Glomerular endothelial cell (primary cell): ENCODE data around the gene LYPD6. TPM values are rescaled to one million over a fixed set of nuclear protein-coding genes. Genes with fewer than 3 reads are reported as not detected.

Experiments used
- DNase-seq: peaks from one replicate; pipeline ENCODE4 v3.0.0-alpha.2; 2011; ENCODE audit warnings: low read depth, low spot score; ENCODE audit errors: extremely low read depth
- total RNA-seq: library from RNA; depleted of rRNA; stranded (reverse); fragments of >200 nt; gene quantifications from 2 replicates; pipeline ENCODE4 v1.2.3, GENCODE V29; 2015

The LYPD6 gene
- total RNA-seq, 1 donor from 2014 or later = 1.1 TPM

DNA sequence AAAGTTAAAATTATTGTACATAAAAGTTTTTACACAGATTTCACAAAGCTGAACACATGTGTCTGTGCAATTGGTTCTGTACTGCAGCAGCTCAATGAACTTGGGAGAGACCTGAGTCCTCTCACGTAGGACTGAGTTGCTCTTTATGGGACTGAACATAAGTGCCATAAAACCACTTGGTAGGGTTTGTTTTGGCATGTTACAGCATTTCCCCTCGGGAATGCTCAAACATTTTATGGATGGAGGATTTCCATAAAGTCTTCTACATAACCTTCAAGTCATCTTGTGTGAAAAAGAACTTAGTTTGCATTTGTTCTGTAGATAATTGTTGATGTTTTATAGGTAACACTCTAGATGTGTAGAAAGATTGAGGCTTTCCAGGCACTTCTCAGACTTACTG lies 15.9 kb downstream of the LYPD6 start:
- no peak for DNase-seq

DNA sequence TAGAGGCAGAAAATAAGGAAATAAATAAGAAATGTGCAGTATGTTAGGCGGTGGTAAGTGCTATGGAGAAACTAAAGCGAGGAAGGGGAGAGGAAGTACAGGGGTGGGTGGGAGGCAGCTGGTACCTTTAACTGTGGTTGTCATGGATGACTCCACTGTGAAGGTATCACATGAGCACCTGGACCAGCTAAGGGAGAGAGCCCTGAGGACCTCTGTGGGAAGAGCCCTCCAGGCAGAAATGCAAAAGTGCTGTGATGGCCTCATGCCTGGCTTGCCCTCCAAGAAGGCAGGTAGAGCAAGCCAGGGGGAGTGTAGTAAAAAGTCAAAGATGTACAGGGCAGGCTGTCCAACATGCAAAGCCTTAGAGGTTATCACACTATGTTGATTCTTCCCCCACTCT lies 17.9 kb downstream of the LYPD6 start:
- no peak for DNase-seq

DNA sequence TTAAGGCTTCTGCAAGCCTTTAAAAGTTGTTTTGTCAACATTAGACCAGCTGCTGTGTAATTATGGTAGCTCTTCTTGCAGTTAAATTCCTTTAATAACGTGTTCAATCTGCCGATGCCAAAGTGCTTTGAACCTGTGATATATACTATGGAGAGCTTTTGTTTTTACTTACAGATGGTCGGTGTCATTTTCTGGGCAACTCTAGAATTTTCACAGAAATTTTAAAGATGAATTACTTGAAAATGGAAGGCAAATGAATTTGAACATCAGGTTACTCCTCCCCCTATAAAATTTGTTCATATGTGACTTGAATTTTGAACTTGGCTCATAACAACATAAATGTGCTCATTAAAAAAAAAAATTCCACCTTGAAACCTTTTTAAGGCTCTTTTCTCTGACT lies 23.0 kb downstream of the LYPD6 start:
- DNase-seq = no peak

DNA sequence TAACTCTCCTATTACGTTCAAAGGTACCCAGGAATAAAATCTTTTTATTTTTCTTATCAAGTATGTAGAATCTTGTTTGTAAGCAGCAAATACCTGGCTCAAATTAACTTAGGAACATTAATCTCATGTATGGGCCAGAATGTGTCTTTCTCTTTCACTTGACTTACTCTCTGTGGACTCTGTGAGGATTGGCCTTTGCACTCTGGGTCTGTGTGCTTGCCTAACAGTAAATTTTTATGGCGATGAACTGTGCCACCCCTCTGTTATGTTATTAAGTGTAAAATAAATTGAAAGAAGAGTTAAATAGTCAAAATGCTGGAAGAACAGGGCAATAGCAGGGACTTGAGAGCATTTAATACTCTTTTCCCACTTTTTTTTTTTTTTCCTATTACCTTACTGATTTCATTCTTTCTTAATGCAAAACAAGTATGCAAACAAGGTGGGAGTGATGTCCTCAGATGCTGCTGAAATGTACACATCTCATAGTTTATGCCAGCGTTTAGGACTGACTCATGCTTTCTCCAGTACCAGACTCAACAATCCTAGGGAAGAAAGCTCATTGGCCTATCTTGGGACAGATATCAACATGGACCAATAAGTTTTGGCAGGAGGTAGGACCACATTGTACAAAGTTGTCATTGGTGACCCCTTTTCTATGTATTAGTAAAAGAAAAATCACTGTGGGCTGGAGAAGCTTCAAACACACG lies 25.5 kb downstream of the LYPD6 start:
- DNase-seq = no peak

DNA sequence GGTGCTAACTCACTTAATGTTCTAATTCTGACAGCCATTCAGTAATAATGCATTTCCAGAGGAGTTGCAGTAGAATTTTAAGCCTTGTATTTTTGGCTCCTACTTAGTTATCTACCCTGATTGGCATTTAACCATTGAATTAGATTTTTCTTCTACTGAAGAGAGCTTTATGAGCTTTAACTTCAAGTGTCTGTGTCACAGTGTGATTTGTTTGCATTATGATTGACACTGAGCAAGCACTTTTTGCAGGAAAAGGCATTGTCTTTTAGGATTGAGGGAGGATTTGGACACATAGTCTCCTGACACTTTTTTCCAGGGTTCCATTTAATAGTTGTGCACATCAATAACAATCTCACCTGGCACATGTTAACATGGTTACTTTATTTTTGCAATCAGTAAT lies 26.7 kb downstream of the LYPD6 start:
- DNase-seq = no peak

DNA sequence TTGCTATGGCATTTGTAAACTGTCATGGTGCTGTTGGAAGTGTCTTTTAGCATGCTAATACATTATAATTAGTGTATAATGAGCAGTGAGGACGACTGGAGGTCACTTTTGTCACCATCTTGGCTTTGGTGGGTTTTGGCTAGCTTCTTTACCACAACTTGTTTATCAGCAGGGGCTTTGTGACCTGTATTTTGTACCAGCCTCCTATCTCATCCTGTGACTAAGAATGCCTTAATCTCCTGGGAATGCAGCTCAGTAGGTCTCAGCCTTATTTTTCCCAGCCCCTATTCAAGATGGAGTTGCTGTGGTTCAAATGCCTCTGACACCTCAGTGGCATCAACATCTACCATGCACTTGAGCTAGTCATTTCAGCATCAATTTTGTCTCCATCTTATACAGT lies 29.7 kb downstream of the LYPD6 start:
- no peak for DNase-seq

DNA sequence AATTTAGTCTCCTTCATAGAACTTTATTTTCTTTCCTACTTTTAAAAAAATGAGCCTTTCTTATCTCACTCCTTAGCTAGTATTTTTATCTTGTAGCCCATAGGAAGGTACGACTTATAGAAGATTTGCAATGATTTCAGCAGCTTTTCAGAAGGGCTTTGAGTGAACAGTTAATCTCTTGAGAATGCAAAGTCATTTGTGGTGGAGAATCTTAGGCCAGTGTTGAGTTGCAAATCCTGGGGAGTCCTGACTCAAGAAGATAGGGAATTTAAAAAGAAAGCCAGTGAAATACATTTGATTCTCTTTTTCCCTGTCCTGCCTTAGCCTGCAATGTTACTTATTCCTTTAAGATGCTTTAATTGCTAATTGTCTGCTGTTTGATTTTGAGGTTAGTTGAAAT lies 33.6 kb downstream of the LYPD6 start:
- DNase-seq = no peak

DNA sequence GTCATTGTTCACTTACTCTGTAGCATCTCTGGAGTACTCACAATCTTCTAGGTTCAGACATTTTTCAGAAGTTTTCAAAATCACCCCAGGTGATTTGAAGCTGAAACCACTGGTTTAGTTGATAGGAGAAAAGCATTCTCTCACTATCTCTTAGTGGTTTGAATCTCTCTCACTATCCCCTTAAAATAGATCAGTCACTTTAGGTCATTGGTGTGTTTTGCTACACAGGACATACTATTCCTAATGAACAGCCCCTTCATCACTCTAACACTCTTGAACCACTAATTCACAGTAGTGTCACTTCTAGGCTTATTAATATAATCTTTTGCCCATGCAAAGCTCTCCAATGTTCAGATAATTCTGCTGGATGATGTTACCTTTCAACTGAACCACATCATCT lies 34.5 kb downstream of the LYPD6 start:
- no peak for DNase-seq

DNA sequence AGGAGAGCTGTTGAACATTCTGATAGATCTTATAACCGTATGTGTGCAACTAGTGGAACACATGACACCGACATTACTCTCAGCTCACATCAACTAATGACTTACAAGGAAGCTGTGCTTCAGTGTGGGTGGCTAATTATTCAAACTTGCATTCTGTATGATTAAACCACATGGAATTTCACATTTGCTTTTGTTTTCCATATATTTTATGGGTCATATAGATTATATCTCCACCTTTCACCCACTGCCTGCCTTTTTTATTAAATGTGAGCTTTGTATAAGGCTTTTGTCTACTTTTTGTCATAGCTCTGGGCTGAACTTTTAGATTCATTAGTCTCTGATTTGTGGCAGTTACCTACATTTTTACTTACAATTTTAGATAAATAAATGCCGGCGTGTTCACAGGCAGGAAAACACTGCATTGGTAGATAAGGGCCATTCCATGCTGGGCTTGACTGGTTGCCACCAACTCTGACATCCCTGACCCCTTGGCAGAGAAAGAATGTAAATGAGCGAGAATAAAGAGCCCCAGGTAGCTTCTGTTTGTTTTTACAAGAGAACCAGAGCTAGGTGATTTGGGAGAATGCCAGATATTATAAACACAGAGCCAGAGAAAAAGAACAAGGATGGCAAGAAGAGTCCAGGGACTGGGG lies 35.7 kb downstream of the LYPD6 start:
- DNase-seq = peak; percentile 41

DNA sequence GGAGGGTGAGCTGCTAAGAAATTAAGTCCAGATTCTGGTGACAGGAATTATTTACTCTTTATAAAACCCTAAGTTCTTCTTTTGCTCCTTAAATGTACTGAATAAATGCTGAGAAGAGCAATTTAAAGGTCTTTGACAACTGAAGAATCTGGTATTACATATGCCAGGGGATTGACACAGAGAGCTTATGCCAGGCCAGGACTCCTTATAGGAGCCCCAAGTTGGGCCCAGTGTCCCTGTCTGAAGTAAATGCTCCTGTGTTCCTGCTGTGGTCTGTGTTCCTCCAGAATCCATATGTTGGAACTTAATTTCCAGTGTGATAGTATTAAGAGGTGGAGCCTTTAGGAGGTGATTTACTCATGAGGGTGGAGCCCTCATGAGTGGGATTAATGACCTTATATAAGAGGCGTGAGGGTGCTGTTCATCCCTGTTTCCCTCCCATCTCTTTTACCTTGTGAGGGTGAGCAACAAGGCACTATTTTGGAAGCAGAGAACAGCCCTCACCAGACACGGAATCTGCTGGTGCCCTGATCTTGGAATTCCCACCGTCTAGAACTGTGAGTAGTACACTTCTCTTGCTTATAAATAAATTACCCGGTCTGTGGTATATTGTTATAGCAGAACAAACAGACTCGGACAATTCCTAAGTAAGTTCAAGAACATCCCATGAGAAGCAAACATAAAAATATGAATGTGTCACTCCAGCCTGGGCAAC lies 39.8 kb downstream of the LYPD6 start:
- DNase-seq = no peak

DNA sequence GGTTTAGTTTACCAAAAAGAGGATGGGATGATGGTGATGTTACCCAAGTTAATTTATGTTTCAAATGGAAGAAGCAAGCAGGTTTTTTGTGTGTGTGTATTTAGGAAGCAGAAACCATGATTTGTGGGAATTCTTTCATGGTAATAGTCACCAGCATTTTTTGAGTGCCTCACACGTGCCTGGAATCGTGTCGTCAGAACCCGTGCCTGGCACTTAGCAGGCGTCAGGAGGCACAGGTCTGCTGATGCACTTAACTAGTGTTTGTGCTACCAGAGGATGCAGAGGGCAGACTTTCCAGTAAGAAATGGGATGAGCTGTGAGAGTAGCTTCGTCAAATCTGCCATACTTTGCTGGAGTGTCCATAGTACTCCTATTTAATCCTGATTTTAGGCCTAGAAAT lies 41.1 kb downstream of the LYPD6 start:
- no peak for DNase-seq

DNA sequence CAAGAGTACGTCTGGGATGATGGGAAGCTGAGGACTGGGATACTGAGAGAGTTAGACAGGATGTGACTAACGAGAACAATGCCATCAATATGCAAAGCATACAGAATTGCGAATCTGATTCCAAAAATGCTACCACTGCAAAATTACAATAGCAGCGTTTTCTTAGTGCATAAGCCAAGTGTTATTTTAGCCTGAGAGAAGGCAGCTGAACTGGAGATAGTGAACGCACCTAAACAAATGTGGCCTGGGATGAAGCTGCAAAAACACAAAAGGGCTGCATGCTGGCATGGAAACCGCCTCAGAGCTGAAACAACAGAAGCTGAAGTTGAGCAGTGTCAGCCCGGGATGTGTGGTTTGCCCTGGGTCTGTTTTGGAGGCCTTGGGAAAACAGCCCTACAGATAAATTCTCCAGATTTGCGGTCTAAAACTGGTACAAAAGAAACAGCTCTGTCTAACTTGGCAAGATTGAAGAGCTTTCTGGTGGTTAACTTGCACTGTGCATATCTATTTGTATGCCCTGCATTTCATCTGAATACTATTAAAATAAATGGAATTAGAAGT lies 45.5 kb downstream of the LYPD6 start:
- no peak for DNase-seq

DNA sequence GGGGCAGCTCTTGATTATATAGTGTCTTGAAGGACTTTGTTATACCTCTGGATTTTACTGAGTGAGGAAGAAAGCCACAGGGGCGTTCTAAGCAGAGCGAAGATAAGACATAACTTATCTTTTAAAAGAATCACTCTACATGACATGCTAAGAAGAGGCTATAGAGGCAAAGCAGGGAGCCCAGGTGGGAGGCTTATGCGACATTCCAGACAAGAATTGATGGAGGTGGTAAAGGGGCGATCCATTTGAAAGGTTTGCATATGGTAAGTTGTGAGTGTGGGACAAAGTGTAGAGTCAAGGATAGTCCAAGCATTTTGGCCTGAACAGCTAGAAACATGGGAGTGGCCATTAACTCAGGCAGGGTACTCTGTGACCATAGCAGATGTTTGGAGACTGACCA lies 49.8 kb downstream of the LYPD6 start:
- no peak for DNase-seq

DNA sequence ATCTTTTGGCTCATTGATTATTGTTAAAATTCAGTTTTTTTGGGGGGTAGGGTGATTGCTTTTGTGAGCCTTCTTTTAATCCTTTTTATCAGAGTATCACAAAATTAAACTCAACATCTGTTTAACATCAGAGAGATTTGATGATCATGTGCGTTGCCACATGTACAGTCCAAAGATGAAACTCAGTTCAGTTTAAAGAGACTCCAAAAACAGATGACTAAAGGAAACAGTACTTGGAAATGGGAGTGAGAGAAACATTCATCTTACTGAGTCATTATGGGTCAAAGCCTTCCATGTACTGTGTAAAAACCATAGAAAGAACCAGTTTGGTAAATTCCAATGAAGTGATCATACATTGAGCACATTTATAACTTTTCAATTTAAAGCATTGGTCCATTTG lies 53.0 kb downstream of the LYPD6 start:
- no peak for DNase-seq

DNA sequence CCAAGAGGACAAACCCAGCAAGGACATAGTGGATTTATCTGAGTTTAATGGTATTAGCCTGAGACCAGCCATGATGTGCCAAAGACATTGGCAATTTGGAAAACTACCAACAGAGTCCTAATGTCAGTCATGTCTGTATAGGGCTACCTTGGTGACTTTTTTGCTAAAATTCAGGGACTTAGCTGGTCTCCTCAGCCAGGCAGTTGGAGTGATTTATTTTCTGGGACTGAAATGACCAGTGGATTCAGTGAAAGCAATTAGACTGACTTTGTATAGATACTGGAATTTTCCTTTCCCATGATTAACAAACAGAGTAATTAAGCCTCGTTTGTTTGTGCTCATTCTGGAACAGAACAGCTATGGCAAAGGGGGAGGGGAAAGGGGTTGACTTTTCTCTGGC lies 55.0 kb downstream of the LYPD6 start:
- DNase-seq = no peak

DNA sequence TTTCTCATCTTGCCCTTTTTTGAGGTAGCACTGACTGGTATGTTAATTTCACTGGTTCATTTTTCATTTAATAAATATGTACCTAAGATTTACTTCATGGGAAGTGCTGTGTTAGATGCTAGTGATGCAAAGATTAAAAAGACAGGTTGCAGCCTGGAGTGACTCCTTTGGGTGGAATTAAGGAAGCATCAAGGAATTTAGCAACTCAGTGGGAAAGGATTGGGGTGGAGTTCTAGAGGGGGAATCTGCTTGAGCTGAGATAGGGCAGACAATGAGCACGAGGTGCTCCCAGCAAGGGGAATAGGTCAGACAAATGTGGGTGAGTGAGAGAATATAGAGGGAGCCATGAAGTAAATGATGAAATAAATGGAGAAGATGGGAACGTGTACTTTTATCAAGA lies 57.0 kb downstream of the LYPD6 start:
- no peak for DNase-seq

DNA sequence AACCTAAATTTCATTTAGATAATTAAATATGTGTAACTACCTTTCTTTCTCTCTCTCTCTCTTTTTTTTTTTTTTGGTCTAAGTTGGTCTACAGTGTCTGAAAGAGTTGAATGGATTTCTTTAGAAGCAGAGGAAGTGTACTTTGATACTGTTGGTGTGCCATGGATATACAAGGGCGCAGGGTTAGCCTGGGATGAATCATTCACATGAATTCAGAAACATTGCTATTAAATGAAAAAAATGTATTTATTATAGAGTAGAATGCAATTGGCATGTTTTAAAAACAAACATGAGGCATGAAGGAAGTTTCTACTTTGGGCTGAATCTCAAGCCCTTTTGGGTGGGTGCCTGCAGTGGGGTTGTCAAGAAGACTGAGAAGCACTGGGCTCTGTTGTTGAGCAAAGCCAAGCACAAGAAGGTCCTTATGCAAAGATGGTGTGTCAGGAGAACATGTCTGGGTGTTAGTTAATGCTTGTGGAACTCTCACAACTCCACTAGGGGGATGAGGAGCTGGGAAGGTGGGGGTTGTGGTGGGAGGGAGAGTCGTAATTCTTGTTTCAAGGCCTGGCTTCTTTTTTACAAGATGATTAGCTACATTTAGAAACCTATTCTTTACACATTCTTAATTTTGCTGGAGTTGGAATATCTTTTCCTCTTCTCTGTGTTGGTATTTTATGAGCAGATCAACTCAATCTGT lies 57.9 kb downstream of the LYPD6 start:
- DNase-seq = no peak

DNA sequence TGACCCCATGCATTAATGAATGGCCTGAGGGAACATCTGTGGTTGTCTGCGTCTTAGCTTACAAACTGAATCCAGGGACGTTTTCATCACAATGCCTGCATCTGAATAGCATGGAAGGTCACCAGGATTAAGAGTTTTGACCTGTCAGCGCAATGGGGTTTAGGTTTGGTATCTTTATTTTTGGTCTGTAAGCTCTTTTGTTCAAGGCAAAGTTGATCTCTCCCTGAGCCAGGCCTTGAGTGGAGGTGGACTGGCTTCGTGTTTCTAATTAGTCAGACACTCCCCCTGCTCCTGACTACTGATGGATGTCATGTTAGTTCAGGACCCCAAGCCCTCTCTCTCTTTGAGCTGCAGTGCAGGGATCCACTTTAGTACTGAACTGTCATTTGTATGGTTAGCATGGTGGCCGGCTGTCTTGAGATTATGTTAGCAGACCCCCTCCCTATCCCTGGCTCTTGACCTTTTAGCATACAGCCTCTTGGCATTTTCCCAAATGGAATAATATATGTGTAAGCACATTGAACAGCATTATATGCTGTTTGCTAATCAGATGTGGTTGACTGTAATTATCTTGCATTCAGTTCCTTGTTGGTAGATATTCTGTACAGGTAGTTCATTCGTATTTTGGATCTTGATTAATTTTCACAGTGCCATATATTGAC lies 59.2 kb downstream of the LYPD6 start:
- DNase-seq = no peak

DNA sequence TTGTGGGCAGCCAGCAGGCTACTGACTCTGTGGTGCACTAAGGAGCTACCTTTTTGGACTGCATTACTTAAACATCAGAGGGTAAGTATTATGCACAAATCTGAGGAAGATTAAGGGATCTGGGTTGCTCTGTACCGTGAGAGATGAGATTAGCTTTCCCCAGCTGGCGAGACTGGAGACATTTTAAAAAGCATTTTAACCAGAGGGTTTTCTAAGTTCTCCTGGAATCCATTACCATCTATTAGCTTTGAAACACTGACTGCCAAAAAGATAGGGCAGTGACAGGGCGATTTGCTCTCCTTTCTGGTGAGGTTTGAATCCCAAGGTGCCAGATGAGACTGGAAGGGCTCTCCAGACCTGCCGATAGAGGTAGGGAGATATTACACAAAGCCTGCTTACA lies 63.2 kb downstream of the LYPD6 start:
- DNase-seq = no peak

DNA sequence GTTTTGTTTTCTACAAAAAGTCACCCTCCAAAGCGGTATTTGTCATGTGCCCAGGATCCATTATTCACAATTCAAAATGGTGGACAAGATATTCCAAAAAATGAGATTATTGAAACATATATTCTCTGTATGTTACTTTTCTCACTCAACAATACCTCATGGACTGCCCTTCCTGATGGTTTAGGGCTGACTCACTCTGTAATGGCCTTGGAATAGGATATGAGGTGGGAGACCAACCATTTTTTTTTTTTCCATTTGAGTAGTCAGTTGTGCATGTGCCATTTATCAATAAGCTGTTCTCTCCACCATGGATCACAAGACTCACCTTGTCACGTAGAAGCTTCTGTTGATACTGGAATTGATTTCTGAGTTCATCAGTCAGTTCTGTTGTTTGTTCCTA lies 64.5 kb downstream of the LYPD6 start:
- no peak for DNase-seq
